ENCODE data around the gene QSOX1. TPM values are rescaled to one million over a fixed set of nuclear protein-coding genes. Genes with fewer than 3 reads are reported as not detected.

QSOX1 gene
- total RNA-seq, 2 experiments from 2014 or later, result 27.6 to 31.9 TPM

- H3K27ac Mint-ChIP-seq, result no peak overlapping the region
- no peaks in the 10 kb centered on the region for H3K4me1 Mint-ChIP-seq (ENCODE audit: low read depth)
- no peaks in the 10 kb centered on the region for H3K36me3 Mint-ChIP-seq (ENCODE audit: low read depth)
- DNase-seq, result no peak
- intact Hi-C loops (cut with micrococcal nuclease), result no loop called here
- peaks cover 13% of the 10 kb centered on the region for H3K27me3 Mint-ChIP-seq (ENCODE audit: low read depth)
- CTCF ChIA-PET, result interaction anchor here (0.6 kb wide), 1 partner anchor 17 kb away, joined by 7 read pairs; no protein-coding TSS in a partner anchor
- H3K4me3 Mint-ChIP-seq, result no peak overlapping the region
- no peaks in the 10 kb centered on the region for H3K9me3 Mint-ChIP-seq
Measured at GRCh38 chr1:180135535-180135934, 19.1 kb upstream of the QSOX1 start.

- Mint-ChIP-seq H3K9me3 (no peaks in the 10 kb centered on the region), H3K4me1 (ENCODE audit: low read depth) (no peaks in the 10 kb centered on the region), H3K36me3 (ENCODE audit: low read depth) (no peaks in the 10 kb centered on the region), H3K27ac (no peak overlapping the region), H3K4me3 (no peak overlapping the region), H3K27me3 (ENCODE audit: low read depth) (peaks cover 12% of the 10 kb centered on the region)
- intact Hi-C loops (cut with micrococcal nuclease), result no loop called here
- DNase-seq, result no peak
- CTCF ChIA-PET, result no interaction called here
Measured at GRCh38 chr1:180136331-180136967, 18.2 kb upstream of the QSOX1 start.

GRCh38 chr1:180136968-180137356 lies 17.7 kb upstream of the QSOX1 start:
- DNase-seq, result no peak
- no peaks in the 10 kb centered on the region for H3K4me1 Mint-ChIP-seq (ENCODE audit: low read depth)
- H3K27ac Mint-ChIP-seq, result no peak overlapping the region
- intact Hi-C loops (cut with micrococcal nuclease), result no loop called here
- H3K4me3 Mint-ChIP-seq, result no peak overlapping the region
- H3K36me3 Mint-ChIP-seq (ENCODE audit: low read depth), result no peaks in the 10 kb centered on the region
- peaks cover 8% of the 10 kb centered on the region for H3K27me3 Mint-ChIP-seq (ENCODE audit: low read depth)
- CTCF ChIA-PET, result no interaction called here
- no peaks in the 10 kb centered on the region for H3K9me3 Mint-ChIP-seq

GRCh38 chr1:180137776-180138175 lies 16.9 kb upstream of the QSOX1 start:
- no peak for DNase-seq
- Mint-ChIP-seq H3K27ac (no peak overlapping the region), H3K36me3 (ENCODE audit: low read depth) (no peaks in the 10 kb centered on the region), H3K9me3 (no peaks in the 10 kb centered on the region), H3K27me3 (ENCODE audit: low read depth) (peaks cover 7% of the 10 kb centered on the region), H3K4me1 (ENCODE audit: low read depth) (no peaks in the 10 kb centered on the region), H3K4me3 (no peak overlapping the region)
- intact Hi-C loops (cut with micrococcal nuclease), result no loop called here
- CTCF ChIA-PET, result interaction anchor here (0.8 kb wide), 1 partner anchor 41 kb away, joined by 3 read pairs; no protein-coding TSS in a partner anchor

- Mint-ChIP-seq H3K4me3 (no peak overlapping the region), H3K27me3 (ENCODE audit: low read depth) (peaks cover 2% of the 10 kb centered on the region), H3K27ac (no peak overlapping the region), H3K36me3 (ENCODE audit: low read depth) (no peaks in the 10 kb centered on the region), H3K4me1 (ENCODE audit: low read depth) (no peaks in the 10 kb centered on the region), H3K9me3 (no peaks in the 10 kb centered on the region)
- no peak for DNase-seq
- intact Hi-C loops (cut with micrococcal nuclease), result no loop called here
- CTCF ChIA-PET, result no interaction called here
Measured at GRCh38 chr1:180141381-180141934, 13.2 kb upstream of the QSOX1 start.

GRCh38 chr1:180143359-180143758 lies 11.3 kb upstream of the QSOX1 start:
- Mint-ChIP-seq H3K4me3 (no peak overlapping the region), H3K9me3 (no peaks in the 10 kb centered on the region), H3K4me1 (ENCODE audit: low read depth) (no peaks in the 10 kb centered on the region), H3K27ac (no peak overlapping the region), H3K27me3 (ENCODE audit: low read depth) (no peaks in the 10 kb centered on the region), H3K36me3 (ENCODE audit: low read depth) (no peaks in the 10 kb centered on the region)
- no peak for DNase-seq
- intact Hi-C loops (cut with micrococcal nuclease), result no loop called here
- CTCF ChIA-PET, result interaction anchor here (3.1 kb wide), 1 partner anchor 36 kb away, joined by 14 read pairs; no protein-coding TSS in a partner anchor

GRCh38 chr1:180144659-180145357 lies 9.9 kb upstream of the QSOX1 start:
- Mint-ChIP-seq H3K36me3 (ENCODE audit: low read depth) (no peaks in the 10 kb centered on the region), H3K27ac (no peak overlapping the region), H3K27me3 (ENCODE audit: low read depth) (no peaks in the 10 kb centered on the region), H3K9me3 (no peaks in the 10 kb centered on the region), H3K4me1 (ENCODE audit: low read depth) (no peaks in the 10 kb centered on the region), H3K4me3 (no peak overlapping the region)
- CTCF ChIA-PET, result interaction anchor here (1.3 to 3.1 kb wide), 3 partner anchors 23 to 35 kb away, joined by 3 to 14 read pairs (median 3); no protein-coding TSS in a partner anchor
- no peak for DNase-seq
- intact Hi-C loops (cut with micrococcal nuclease), result no loop called here

GRCh38 chr1:180145446-180145845 lies 9.2 kb upstream of the QSOX1 start:
- H3K4me1 Mint-ChIP-seq (ENCODE audit: low read depth), result no peaks in the 10 kb centered on the region
- intact Hi-C loops (cut with micrococcal nuclease), result no loop called here
- CTCF ChIA-PET, result interaction anchor here (1.5 to 3.1 kb wide), 2 partner anchors 23 to 34 kb away, joined by 3 to 14 read pairs; no protein-coding TSS in a partner anchor
- no peak overlapping the region for H3K4me3 Mint-ChIP-seq
- no peaks in the 10 kb centered on the region for H3K27me3 Mint-ChIP-seq (ENCODE audit: low read depth)
- H3K36me3 Mint-ChIP-seq (ENCODE audit: low read depth), result no peaks in the 10 kb centered on the region
- no peak for DNase-seq
- H3K9me3 Mint-ChIP-seq, result no peaks in the 10 kb centered on the region
- H3K27ac Mint-ChIP-seq, result no peak overlapping the region

GRCh38 chr1:180150982-180151381 lies 3.7 kb upstream of the QSOX1 start:
- Mint-ChIP-seq H3K27me3 (ENCODE audit: low read depth) (no peaks in the 10 kb centered on the region), H3K4me3 (no peak overlapping the region), H3K4me1 (ENCODE audit: low read depth) (peaks cover 11% of the 10 kb centered on the region), H3K27ac (no peak overlapping the region), H3K36me3 (ENCODE audit: low read depth) (no peaks in the 10 kb centered on the region), H3K9me3 (no peaks in the 10 kb centered on the region)
- DNase-seq, result no peak
- intact Hi-C loops (cut with micrococcal nuclease), result loop anchor here (10.0 kb wide), 2 partner anchors 884 to 1116 kb away; partner anchors contain the start of gene MR1
- CTCF ChIA-PET, result no interaction called here

GRCh38 chr1:180151508-180151907 lies 3.2 kb upstream of the QSOX1 start:
- Mint-ChIP-seq H3K4me3 (no peak overlapping the region), H3K27me3 (ENCODE audit: low read depth) (no peaks in the 10 kb centered on the region), H3K36me3 (ENCODE audit: low read depth) (no peaks in the 10 kb centered on the region), H3K9me3 (no peaks in the 10 kb centered on the region), H3K27ac (no peak overlapping the region), H3K4me1 (ENCODE audit: low read depth) (peaks cover 16% of the 10 kb centered on the region)
- no peak for DNase-seq
- CTCF ChIA-PET, result no interaction called here
- intact Hi-C loops (cut with micrococcal nuclease), result loop anchor here (10.0 kb wide), 2 partner anchors 883 to 1117 kb away; partner anchors contain the start of gene MR1

- no peaks in the 10 kb centered on the region for H3K9me3 Mint-ChIP-seq
- no peak for DNase-seq
- H3K27me3 Mint-ChIP-seq (ENCODE audit: low read depth), result no peaks in the 10 kb centered on the region
- intact Hi-C loops (cut with micrococcal nuclease), result loop anchor here (10.0 kb wide), 2 partner anchors 882 to 1118 kb away; partner anchors contain the start of gene MR1
- H3K27ac Mint-ChIP-seq, result no peak overlapping the region
- H3K4me1 Mint-ChIP-seq (ENCODE audit: low read depth), result peaks cover 22% of the 10 kb centered on the region
- H3K4me3 Mint-ChIP-seq, result no peak overlapping the region
- CTCF ChIA-PET, result interaction anchor here (0.6 to 1.9 kb wide), 2 partner anchors 17 to 26 kb away, joined by 7 read pairs; no protein-coding TSS in a partner anchor
- H3K36me3 Mint-ChIP-seq (ENCODE audit: low read depth), result no peaks in the 10 kb centered on the region
Measured at GRCh38 chr1:180152588-180152987, 2.1 kb upstream of the QSOX1 start.

- no peaks in the 10 kb centered on the region for H3K9me3 Mint-ChIP-seq
- no peaks in the 10 kb centered on the region for H3K36me3 Mint-ChIP-seq (ENCODE audit: low read depth)
- no peak overlapping the region for H3K4me3 Mint-ChIP-seq
- no peak for DNase-seq
- no peaks in the 10 kb centered on the region for H3K27me3 Mint-ChIP-seq (ENCODE audit: low read depth)
- no peak overlapping the region for H3K27ac Mint-ChIP-seq
- CTCF ChIA-PET, result interaction anchor here (1.4 to 1.9 kb wide), 2 partner anchors 26 to 339 kb away, joined by 5 to 7 read pairs; no protein-coding TSS in a partner anchor
- intact Hi-C loops (cut with micrococcal nuclease), result loop anchor here (10.0 kb wide), 2 partner anchors 882 to 1118 kb away; partner anchors contain the start of gene MR1
- H3K4me1 Mint-ChIP-seq (ENCODE audit: low read depth), result peaks cover 22% of the 10 kb centered on the region
Measured at GRCh38 chr1:180153032-180153431, 1.6 kb upstream of the QSOX1 start.
